Glomerular visceral epithelial cell (primary cell): ENCODE results near the gene PPOX.

Experiments used
- DNase-seq: peaks from one replicate; pipeline ENCODE4 v3.0.0-alpha.2; 2016; ENCODE audit errors: extremely low spot score

PPOX gene

DNA sequence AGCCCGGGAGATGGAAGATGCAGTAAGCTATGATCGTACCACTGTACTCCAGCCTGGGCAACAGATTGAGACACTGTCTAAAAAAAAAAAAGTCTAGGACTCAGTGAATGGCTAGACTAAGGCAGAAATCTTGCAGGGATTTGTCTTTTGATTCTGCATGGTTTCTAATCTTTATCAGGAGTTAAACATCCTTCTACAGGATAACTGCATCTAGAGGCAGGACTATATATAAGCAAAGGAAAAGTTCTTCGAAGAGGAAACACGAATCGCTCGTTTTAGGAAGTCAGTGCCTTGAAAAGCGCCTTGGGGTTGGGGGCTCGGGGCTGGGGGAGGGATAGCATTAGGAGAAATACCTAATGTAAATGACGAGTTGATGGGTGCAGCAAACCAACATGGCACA lies 13.1 kb upstream of the PPOX start:
- DNase-seq = no peak

DNA sequence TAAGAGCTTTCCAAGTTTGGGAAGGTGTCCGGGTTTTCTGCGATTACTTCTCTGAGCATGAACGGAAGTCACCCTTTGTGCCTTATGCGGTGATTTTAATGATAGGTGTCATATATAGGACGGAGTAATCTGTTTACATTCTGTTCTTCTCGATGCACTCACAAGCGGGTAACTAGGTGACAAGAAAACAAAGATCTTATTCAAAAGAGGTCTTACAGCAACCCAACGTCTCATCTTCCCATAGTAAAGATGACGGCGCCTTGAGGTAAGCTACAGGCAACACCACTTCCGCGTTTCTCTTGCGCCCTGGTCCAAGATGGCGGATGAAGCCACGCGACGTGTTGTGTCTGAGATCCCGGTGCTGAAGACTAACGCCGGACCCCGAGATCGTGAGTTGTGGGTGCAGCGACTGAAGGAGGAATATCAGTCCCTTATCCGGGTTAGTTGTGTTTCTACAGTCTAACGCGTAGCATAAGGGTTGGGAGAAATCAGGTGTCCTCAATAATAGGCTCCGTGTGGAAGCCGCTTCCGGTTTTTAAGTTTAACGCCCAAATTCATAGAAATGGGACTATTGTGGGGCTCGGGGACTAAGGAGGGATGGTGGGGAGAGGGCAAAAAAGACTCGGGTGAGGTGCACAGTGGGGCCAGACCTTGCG lies 12.4 kb upstream of the PPOX start, which contains the start of gene UFC1:
Gene UFC1, plus strand, starts transcription at position 297 of the 656 bp plus-strand sequence. Its CDS starts 20 bp downstream, at position 317.
- peak; percentile 88 for DNase-seq

DNA sequence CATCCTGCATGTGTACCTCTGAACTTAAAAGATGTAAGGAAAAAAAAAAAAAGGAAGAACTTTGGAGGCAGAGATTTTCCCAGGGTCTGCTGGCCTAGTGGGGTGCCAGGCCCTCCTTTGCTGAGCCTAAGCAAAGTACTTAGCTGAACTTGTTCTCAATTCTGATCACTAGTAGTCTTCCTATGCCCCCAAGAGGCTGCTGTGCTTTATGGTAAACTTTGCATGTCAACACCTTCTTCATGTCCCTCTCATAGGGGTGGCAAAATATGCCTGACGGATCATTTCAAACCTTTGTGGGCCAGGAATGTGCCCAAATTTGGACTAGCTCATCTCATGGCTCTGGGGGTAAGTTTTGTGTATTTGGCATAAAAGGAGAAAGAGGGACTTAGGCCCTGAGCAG lies 8.4 kb upstream of the PPOX start:
- no peak for DNase-seq

DNA sequence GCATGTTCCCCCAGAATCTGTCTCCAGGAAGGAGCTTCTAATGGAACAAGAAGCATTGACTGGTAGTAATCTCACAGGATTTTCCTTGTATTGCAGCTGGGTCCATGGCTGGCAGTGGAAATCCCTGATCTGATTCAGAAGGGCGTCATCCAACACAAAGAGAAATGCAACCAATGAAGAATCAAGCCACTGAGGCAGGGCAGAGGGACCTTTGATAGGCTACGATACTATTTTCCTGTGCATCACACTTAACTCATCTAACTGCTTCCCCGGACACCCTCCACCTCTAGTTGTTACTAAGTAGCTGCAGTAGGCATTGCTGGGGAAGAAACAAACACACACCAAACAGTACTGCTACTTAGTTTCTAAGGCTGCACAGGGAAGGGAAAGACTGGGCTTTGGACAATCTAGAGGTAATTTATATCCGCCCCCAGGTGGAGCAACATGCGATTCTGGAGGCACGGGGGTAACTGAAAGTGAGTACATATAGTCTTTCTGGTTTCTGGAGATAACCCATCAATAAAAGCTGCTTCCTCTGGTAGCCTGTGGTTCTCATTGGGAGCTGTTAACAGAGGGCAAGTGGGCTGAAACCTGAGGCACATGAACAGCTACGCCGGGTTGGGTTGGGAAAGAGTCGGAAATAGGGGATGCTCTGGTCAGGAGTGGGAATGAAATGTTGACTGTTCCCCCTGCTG lies 7.8 kb upstream of the PPOX start:
- no peak for DNase-seq

DNA sequence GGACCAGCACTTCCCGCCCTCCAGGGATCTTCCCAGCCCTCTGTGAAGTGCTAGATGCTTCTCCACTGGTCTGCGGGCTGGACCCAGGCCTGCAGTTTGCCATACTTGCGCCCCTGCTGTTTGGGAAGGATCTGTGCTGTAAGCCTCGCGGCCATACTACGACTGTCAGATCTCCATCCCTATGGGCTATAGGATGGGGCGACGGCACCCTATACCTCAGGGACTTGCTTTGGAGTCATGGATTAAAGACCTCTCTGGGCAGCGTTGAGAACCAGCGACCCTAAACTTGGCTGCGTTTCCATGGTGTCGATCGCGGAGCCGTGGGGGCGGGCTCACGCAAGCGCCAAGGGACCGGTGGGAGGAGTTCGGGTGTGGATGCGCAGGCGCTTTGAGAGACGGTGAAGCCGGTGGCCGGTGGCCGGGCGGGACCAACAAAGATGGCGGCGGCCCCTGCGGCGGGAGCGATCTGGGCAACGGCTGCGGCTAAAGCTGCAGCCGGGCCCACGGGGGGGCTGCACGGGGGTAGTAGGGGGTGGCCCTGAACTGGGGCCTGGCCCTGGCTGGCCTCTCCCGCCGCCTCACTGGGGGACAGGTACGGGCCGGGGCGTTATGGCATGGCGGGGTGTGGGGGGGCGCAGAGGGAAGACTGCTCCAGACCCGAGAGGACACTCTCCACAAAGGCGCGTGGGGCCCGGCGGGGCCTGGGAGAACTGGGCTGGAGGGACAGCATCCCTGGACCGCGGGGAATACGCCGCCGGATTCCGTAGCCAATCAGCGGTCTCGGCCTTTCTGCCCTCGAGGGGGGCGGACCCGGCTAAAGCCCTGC lies 6.9 kb upstream of the PPOX start, which contains the start of gene USP21:
Gene USP21, plus strand, starts transcription at position 414 of the 826 bp plus-strand sequence. CDS start 1,141 bp downstream, outside the sequence.
- peak; percentile 91 for DNase-seq

DNA sequence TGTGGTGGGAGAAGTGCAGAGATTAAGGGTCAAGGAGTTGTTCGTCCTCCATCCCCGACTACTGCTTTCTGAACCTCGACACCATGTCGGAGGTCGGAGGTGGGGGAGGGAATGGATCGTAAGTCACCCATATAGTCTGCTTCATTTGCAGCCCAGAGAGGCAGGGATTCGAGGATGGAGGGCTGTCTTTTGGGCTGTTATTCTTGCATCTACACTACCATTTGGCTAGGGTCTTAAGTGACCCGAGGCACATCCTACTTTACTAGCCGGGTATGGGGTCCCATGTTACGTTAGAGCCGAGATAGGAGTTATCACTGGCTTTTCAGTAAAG lies 6.3 kb upstream of the PPOX start:
- DNase-seq = no peak

DNA sequence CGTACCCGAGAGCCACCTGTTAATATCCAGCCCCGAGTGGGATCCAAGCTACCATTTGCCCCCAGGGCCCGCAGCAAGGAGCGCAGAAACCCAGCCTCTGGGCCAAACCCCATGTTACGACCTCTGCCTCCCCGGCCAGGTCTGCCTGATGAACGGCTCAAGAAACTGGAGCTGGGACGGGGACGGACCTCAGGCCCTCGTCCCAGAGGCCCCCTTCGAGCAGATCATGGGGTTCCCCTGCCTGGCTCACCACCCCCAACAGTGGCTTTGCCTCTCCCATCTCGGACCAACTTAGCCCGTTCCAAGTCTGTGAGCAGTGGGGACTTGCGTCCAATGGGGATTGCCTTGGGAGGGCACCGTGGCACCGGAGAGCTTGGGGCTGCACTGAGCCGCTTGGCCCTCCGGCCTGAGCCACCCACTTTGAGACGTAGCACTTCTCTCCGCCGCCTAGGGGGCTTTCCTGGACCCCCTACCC lies 5.5 kb upstream of the PPOX start:
- no peak for DNase-seq

DNA sequence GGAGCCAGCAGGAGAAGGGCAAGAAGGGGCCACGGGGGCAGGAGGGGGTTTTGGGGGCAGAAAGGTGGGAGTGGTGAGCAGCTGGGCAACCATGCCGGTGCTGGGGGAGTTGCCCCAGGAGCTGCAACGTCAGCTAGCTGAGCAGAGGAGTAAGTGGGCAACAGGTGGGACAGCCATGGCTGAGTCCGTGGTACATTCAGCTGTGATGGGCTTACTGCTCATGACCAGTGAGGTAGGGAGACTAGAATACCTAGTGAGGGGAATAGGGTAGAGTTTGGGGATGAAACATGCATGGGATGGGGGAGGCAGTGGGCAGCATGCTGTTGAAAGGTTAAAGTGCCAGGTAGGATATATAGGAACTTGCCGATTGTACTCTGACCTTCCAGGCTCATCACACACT lies 4.6 kb upstream of the PPOX start:
- DNase-seq = no peak

DNA sequence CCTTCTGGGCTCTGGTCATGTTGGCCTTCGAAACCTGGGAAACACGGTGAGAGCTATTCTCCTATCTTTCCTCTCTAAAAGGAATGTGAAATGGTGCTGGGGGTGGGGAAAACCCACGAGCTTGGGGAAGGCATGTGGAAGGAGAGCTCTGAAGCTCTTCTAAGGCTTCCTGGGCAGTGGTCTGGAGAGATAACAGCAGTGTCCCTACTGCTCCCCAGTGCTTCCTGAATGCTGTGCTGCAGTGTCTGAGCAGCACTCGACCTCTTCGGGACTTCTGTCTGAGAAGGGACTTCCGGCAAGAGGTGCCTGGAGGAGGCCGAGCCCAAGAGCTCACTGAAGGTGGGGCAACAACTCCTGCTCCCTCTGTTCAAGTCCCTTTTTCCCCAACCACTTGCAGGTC lies 4.2 kb upstream of the PPOX start:
- no peak for DNase-seq

DNA sequence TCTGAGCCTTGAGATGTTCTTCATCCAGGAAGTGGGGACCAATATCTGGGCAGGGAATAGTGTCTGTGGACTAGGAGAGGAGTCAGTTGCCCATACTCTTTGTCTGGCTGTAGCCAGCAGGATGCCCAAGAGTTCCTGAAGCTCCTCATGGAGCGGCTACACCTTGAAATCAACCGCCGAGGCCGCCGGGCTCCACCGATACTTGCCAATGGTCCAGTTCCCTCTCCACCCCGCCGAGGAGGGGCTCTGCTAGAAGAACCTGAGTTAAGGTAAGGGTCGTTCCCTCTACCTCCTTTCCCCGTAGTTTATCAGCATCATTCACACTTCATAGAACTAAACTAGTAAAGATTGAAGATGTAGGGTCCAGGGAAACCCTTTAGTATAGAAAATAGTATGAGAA lies 3.4 kb upstream of the PPOX start:
- no peak for DNase-seq

DNA sequence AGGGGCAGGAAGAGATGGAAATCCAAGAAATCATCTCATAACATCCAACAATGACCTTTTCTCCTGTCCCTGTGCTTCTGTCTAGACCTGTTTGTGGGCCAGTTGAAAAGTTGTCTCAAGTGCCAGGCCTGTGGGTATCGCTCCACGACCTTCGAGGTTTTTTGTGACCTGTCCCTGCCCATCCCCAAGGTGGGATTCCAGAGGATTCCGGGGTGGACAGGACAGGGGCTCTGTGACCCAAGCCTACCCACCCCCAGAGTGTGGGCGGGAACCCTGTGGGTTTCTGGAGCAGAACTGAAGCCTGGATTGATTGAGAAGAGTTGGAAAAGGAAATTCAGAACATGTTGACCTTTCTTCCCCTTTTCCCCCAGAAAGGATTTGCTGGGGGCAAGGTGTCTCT lies 2.4 kb upstream of the PPOX start:
- no peak for DNase-seq

DNA sequence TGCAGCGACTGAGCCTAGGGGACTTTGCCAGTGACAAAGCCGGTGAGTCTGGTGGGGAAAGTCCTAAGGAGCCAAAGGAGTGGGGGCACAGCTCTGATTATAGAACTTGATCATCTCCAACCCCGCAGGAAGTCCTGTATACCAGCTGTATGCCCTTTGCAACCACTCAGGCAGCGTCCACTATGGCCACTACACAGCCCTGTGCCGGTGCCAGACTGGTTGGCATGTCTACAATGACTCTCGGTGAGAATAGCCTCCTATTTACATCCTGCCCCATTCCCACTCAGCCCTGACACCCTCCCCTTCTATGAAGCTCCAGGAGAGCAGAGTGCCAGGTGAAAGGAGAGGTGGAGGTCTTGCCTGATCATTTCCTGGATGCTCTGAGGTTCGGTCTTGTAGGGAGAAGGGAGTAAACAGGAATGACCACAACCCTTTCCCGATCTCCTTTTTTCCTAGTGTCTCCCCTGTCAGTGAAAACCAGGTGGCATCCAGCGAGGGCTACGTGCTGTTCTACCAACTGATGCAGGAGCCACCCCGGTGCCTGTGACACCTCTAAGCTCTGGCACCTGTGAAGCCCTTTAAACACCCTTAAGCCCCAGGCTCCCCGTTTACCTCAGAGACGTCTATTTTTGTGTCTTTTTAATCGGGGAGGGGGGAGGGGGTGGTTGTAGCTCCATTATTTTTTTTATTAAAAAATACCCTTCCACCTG lies 1.2 kb upstream of the PPOX start:
- no peak for DNase-seq

DNA sequence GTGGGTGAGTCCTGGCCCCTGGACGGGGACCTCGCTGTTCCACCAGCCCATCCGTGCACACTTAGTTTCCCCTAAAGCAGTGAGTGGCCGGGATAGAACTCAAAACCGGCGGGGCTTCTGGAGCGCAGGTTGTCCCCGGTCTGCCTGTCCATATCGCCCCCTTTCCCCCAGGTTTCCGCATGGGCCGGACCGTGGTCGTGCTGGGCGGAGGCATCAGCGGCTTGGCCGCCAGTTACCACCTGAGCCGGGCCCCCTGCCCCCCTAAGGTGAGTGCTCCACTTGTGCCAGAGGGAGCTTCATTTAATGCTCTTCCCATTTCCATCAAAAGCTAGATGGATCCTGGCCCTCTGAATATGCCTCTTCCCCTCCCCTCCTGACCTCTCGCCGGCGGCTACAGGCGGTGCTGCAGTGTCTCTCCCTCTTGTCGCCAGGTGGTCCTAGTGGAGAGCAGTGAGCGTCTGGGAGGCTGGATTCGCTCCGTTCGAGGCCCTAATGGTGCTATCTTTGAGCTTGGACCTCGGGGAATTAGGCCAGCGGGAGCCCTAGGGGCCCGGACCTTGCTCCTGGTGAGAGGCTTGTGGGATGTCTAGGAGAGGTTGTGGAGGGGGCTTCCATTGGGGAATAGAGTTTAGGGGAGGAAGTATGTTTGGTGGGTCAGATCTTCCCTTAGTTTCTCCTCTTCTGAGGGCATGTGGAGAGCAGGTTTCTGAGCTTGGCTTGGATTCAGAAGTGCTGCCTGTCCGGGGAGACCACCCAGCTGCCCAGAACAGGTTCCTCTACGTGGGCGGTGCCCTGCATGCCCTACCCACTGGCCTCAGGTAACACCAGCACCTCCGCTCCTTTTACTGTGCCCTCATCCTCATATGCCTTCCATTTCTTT lies 683 bp downstream of the PPOX start:
- DNase-seq = peak; percentile 32

DNA sequence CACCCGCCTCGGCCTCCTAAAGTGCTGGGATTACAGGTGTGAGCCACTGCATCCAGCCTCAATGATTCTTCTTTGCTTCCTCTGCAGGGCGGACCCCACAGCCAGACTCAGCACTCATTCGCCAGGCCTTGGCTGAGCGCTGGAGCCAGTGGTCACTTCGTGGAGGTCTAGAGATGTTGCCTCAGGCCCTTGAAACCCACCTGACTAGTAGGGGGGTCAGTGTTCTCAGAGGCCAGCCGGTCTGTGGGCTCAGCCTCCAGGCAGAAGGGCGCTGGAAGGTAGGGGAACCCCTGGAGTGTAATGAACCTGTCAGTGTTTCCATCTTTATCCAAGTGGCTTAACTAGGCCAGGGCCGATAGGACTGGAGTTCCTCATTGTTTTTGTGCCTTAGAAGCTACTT lies 2.7 kb downstream of the PPOX start:
- DNase-seq = no peak

DNA sequence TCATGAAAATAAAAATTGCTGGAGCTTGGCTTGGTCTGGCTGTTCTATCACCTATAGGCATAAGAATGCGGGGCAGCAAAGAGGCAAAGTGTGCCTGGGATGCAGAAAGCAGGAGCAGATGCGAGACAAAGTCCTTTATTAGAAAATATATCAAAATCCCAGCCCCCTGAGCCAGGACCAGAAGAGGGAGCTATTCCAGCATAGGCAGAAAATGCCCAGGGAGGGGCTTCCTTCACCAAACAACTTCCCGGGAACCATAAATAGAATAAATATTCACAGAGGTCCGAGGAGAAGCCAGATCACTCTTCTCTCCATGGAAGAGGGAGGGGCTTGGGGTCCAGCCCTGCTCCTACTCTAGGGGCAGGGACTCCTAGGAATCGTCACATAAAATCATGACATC lies 5.0 kb downstream of the PPOX start:
- DNase-seq = no peak

DNA sequence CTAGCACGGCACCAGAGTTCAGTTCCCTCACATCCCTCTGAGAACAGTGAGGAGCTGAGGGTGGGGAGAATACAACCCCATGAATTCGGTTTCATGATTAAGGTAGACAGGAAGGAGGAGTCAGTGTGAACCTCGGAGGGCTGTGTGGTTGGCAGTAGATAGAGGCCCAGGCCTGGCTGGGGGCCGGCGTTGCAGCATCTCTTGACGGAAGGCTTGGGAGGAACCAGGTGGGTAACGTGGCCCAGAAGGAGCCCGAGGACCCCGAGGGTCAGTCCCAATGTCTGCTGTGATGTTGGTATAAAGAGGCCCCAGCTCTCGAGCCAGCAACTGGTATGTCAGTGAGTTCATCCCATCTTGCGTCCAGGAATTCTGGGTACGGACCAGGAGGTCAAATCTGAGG lies 5.5 kb downstream of the PPOX start:
- no peak for DNase-seq

DNA sequence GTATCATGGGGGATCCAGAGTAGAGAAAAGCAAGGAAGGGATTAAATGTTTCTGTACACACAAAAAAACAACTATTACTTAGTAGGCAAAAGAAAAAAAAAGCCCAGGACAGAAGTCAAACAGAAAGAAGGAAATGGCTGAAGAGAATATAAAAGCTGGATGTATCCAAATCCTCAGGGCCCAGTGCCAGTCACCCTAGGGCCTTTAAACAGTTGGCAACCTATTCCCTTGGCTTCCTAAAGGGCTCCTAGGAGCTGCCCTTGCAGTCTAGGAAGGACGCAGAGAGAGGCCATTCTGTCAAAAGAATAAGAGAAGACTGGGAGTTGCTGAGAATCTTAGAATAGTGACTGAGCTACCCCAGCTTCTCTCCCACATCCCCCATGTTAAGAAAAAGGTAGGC lies 6.1 kb downstream of the PPOX start:
- no peak for DNase-seq

DNA sequence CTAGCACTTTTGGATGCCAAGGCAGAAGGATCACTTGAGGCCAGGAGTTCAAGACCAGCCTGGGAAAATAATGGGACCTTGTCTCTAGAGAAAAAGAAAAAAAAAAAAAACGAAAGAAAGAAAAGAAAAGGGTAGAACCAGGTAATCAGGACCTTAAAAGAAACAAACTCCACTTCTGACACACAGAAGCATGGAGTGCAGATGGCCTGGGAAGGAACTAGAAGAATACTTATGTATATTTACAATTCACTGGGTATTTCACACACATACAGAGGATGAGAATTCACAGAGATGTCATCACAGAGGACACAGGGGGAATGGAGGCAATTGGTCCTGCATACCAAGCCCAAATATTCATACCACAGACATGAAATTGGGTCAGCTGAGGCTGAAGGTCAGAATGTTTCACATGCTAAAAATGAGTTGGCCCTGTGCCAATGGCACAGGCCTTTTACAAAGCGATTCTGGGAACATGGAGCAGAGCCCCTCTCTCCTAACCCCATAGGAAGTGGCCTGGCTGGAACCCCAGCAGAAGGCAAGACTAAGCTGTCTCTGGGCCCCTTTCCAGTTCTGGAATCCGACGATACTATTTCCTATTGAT lies 6.7 kb downstream of the PPOX start:
- DNase-seq = no peak

DNA sequence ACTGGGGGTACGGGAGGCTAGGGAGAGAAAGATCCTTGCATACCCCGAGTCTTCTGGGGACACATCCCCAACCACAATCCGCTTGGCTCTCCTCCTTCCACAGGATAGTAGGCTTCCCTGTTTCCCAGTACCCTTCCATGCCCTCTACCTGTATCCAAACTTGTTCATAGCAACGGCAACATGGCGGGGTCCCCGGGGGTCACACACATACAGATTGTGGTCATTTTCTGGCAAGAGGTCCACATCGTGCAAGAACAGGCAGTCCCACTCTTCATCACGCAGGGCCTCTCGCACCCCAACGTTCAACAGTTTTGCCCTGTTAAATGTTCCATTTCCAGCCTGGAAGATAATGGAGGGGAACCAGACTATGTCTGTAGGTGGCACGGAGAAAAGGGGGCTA lies 7.5 kb downstream of the PPOX start:
- DNase-seq = no peak

DNA sequence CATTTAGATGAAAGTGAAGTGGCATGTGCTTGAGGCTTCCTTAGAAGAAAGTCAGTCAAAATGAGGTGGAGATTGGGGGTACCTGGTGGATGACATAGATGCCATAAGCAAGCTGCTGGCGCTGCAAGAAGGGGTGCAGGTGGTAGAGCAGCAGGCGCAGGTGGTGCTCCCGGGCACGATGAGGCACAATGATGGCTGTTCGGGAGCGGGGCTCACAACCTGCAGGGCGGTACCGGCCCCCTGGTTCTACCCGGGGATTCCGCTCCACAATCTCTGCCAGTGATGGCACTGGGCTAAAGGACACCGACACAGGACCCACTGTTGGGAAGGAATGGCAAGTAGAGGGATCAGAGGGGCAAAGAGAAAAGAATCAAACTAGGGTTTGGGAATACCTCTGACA lies 8.7 kb downstream of the PPOX start:
- DNase-seq = no peak
